Activated CD8-positive, alpha-beta T cell treated with anti-CD3 and anti-CD28 coated beads for 36 hours (primary cell): ENCODE data around the gene PDIA5. TPM values are rescaled to one million over a fixed set of nuclear protein-coding genes. Genes with fewer than 3 reads are reported as not detected.

Experiments used
- ATAC-seq: fragments of 200-7000 bp; cut with Tn5 transposase; one replicate; pipeline ENCODE4 v1.10.0; 2021; ENCODE audit warnings: mild to moderate bottlenecking, moderate library complexity
- CTCF ChIA-PET: fragments of 350-600 bp; sonication (Branson Sonifier 250); formaldehyde crosslinking; loops from one replicate; lab custom pipeline; 2021; ENCODE audit warnings: antibody characterized with exemption; lab: Charles Lee
- POLR2A ChIA-PET: fragments of 350-600 bp; sonication (Branson Sonifier 250); formaldehyde crosslinking; loops from one replicate; lab custom pipeline; 2021; ENCODE audit warnings: antibody characterized with exemption; lab: Charles Lee
- DNase-seq: peaks from one replicate; pipeline ENCODE4 v3.0.0-alpha.2; 2020
- H3K27ac Mint-ChIP-seq: one replicate; pipeline ENCODE4 v1.8.0; 2021; ENCODE audit warnings: mild to moderate bottlenecking, mixed read lengths
- H3K27me3 Mint-ChIP-seq: one replicate; pipeline ENCODE4 v1.8.0; 2021; ENCODE audit warnings: mixed read lengths
- H3K36me3 Mint-ChIP-seq: one replicate; pipeline ENCODE4 v1.8.0; 2021; ENCODE audit warnings: low read depth, mixed read lengths
- H3K4me1 Mint-ChIP-seq: one replicate; pipeline ENCODE4 v1.8.0; 2021; ENCODE audit warnings: low read depth, mixed read lengths
- H3K4me3 Mint-ChIP-seq: one replicate; pipeline ENCODE4 v1.8.0; 2021; ENCODE audit warnings: mild to moderate bottlenecking, moderate library complexity, mixed read lengths
- H3K9me3 Mint-ChIP-seq: one replicate; pipeline ENCODE4 v1.8.0; 2021; ENCODE audit warnings: mixed read lengths
- intact Hi-C: fragments of 100-400 bp; cut with micrococcal nuclease; formaldehyde crosslinking; loops from one replicate; pipeline ENCODE4 v1.10.0; 2022
- total RNA-seq, 2 experiments: library from RNA; stranded (reverse); gene quantifications; one replicate each; pipeline ENCODE4 v1.2.3, GENCODE V29; 2021
- TF ChIP-seq, protein P1 (sequence below): fragments of 200-600 bp; IDR thresholded peaks from one replicate; pipeline ENCODE4 v1.8.0; 2022; ENCODE audit warnings: antibody characterized with exemption, mild to moderate bottlenecking

PDIA5 gene
- total RNA-seq, 2 experiments from 2014 or later: 17.9 to 19.0 TPM

DNA sequence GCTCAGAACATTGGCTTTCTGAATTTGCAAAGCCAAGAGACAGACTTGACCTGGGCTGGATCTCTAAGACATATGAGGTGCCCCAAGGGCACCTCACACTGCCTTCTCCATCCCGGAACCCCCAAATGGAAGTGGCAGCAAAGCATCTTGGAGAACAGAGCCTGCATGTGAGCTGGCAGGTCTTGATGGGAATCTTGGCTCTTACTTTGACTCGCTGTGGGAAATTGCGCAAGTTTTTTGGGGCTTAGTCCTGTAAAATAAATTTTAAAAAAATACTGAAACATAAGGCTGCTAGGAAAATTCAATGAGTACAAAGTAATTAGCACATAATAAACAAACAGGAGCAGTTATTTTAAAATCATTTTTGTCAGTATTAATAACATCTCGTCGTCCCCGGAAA lies 121.2 kb downstream of the PDIA5 start:
- intact Hi-C loops: no loop called here
- peaks cover 3% of the 10 kb centered on the region for H3K36me3 Mint-ChIP-seq

DNA sequence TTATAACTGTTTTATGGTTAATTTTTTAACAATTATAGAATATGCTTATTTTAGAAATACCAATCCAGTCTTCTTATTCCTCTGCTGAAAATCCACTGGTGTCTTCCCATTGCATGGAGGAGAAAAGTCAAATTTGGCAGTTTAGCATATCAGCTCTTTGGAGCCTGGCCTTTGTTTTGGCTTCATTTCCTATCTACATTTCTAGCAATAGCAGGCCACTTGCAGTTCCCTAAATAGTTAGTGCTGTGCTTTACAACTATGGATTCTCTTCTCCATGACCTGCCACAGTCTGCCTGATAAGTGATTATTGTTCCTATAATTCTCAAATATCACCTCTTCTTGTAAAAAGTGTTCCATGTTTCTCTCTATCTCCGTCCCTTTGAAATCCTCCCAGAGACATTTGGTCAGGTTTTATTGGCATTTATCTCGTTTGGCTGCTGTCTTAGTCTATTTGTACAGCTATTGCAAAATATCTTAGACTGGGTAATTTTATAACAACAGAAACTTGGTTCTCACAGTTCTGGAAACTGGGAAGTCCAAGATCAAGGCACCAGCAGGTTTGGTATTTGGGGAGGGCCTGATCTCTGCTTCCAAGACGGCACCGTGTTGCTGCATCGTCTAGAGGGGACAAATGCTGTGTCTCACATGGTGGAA lies 126.8 kb downstream of the PDIA5 start:
- TF ChIP-seq, protein P1, sequence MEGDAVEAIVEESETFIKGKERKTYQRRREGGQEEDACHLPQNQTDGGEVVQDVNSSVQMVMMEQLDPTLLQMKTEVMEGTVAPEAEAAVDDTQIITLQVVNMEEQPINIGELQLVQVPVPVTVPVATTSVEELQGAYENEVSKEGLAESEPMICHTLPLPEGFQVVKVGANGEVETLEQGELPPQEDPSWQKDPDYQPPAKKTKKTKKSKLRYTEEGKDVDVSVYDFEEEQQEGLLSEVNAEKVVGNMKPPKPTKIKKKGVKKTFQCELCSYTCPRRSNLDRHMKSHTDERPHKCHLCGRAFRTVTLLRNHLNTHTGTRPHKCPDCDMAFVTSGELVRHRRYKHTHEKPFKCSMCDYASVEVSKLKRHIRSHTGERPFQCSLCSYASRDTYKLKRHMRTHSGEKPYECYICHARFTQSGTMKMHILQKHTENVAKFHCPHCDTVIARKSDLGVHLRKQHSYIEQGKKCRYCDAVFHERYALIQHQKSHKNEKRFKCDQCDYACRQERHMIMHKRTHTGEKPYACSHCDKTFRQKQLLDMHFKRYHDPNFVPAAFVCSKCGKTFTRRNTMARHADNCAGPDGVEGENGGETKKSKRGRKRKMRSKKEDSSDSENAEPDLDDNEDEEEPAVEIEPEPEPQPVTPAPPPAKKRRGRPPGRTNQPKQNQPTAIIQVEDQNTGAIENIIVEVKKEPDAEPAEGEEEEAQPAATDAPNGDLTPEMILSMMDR: no peak
- Mint-ChIP-seq H3K36me3 (peaks cover 2% of the 10 kb centered on the region), H3K27me3 (peaks cover 1% of the 10 kb centered on the region), H3K9me3 (no peaks in the 10 kb centered on the region), H3K27ac (no peak overlapping the region), H3K4me1 (no peaks in the 10 kb centered on the region), H3K4me3 (no peak overlapping the region)
- intact Hi-C loops: no loop called here
- ChIA-PET CTCF (no interaction called here), POLR2A (no interaction called here)
- ATAC-seq (no peak), DNase-seq (no peak)

More for the DNA sequence above, 121.2 kb downstream of the PDIA5 start:
- ATAC-seq (no peak), DNase-seq (no peak)
- no peaks in the 10 kb centered on the region for H3K4me1 Mint-ChIP-seq
- CTCF ChIA-PET: no interaction called here
- H3K4me3 Mint-ChIP-seq: no peak overlapping the region
- POLR2A ChIA-PET: no interaction called here
- no peaks in the 10 kb centered on the region for H3K27me3 Mint-ChIP-seq
- TF ChIP-seq, protein P1: no peak
- no peaks in the 10 kb centered on the region for H3K9me3 Mint-ChIP-seq
- no peak overlapping the region for H3K27ac Mint-ChIP-seq

DNA sequence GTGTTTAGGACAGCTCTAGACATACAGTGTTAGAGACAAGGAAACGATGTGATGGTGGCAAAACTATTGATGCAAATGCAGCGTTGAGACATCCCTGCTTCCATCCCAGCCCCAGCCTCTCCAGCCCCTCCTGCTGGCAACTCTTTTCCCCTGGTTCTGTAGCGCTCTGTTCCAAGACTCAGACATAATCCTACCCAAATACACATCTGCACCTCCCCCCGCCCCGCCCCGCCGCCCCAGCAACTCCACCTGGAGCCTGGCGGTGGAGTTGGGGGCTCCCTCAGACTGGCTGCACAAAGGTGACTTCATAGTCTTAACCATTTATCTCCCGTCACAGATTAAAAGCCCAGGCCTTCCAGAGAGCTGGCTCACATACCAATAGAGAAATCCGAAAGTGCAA lies 127.7 kb downstream of the PDIA5 start:
- intact Hi-C loops: no loop called here
- Mint-ChIP-seq H3K27ac (no peak overlapping the region), H3K4me3 (no peak overlapping the region), H3K36me3 (peaks cover 2% of the 10 kb centered on the region), H3K9me3 (peaks cover 3% of the 10 kb centered on the region), H3K27me3 (peaks cover 1% of the 10 kb centered on the region), H3K4me1 (no peaks in the 10 kb centered on the region)
- TF ChIP-seq, protein P1: no peak
- ChIA-PET POLR2A (no interaction called here), CTCF (no interaction called here)
- DNase-seq: no peak
- no peak for ATAC-seq

DNA sequence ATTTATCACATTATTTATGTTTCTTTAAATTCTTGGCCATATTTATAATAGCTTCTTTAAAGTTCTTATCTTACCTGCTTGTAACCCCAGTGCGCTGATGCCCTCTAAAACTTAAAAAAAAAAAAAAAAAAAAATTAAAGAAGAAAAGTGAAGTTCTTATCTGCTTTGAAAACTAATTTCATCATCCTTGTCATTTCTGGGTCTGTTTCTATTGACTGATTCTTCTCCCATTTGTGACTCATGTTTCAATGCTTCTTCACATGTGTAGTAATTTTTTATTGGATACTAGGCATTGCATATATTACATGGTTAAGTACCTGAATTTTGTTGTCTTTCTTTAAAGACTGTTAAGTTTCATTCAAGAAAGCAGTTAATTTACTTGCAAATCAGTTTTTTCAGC lies 131.5 kb downstream of the PDIA5 start:
- ATAC-seq (no peak), DNase-seq (no peak)
- ChIA-PET POLR2A (no interaction called here), CTCF (interaction anchor here (0.6 to 0.8 kb wide), 2 partner anchors 34 to 256 kb away, joined by 3 read pairs; no protein-coding TSS in a partner anchor)
- H3K9me3 Mint-ChIP-seq: peaks cover 3% of the 10 kb centered on the region
- peaks cover 2% of the 10 kb centered on the region for H3K36me3 Mint-ChIP-seq
- TF ChIP-seq, protein P1: no peak
- no peak overlapping the region for H3K4me3 Mint-ChIP-seq
- peaks cover 20% of the 10 kb centered on the region for H3K4me1 Mint-ChIP-seq
- intact Hi-C loops: no loop called here
- no peak overlapping the region for H3K27ac Mint-ChIP-seq
- H3K27me3 Mint-ChIP-seq: peaks cover 1% of the 10 kb centered on the region

DNA sequence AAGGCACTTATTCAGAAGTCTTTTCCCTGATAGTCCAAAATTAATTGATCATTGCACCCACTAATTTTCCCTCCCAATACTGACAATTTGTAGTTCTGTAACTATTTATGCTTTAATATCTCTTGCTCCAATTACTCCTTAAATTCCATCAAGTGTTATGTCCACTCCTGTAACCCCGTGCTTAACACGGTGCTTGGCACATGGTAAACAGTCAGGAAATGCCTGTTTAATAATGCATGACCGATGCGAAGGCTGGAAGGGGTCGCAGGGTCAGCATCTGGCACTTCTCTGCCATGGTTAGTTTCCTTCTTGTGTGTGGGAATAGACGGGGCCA lies 134.4 kb downstream of the PDIA5 start:
- TF ChIP-seq, protein P1: no peak
- intact Hi-C loops: no loop called here

More for the DNA sequence above, 134.4 kb downstream of the PDIA5 start:
- DNase-seq: no peak
- CTCF ChIA-PET: interaction anchor here (1.1 kb wide), 1 partner anchor 22 kb away, joined by 3 read pairs; no protein-coding TSS in a partner anchor
- Mint-ChIP-seq H3K9me3 (peaks cover 3% of the 10 kb centered on the region), H3K4me3 (peak overlapping the region; percentile 83), H3K36me3 (peaks cover 2% of the 10 kb centered on the region), H3K27me3 (peaks cover 1% of the 10 kb centered on the region), H3K4me1 (peaks cover 24% of the 10 kb centered on the region), H3K27ac (peak overlapping the region; percentile 95)
- no peak for ATAC-seq
- POLR2A ChIA-PET: interaction anchor here (1.0 to 1.4 kb wide), 2 partner anchors 22 to 28 kb away, joined by 4 to 6 read pairs; no protein-coding TSS in a partner anchor
